22Rv1 (cell line): ENCODE results near the gene URAD.

Source experiments
- H3K27ac ChIP-seq: fragments of 450-650 bp; 2 replicates; pipeline ENCODE4 v1.5.1; 2017
- CTCF ChIP-seq: fragments of 450-650 bp; IDR thresholded peaks from 2 replicates; pipeline ENCODE4 v1.5.1; 2017; ENCODE audit warnings: mild to moderate bottlenecking
- ZFX ChIP-seq: fragments of 450-650 bp; IDR thresholded peaks from 2 replicates; pipeline ENCODE4 v1.6.1; 2017; ENCODE audit warnings: antibody characterized with exemption, borderline replicate concordance

The URAD gene

GRCh38 chr13:28027607-28028364, 39.3 kb upstream of the URAD start:
- TF ChIP-seq ZFX: no peak
- no peak for TF ChIP-seq CTCF
- H3K27ac ChIP-seq: no peak overlapping the region

- H3K27ac ChIP-seq: no peak overlapping the region
- TF ChIP-seq ZFX (no peak), CTCF (no peak)
Measured at GRCh38 chr13:28027071-28027470, 38.6 kb upstream of the URAD start.

GRCh38 chr13:28026508-28026907, 38.0 kb upstream of the URAD start:
- no peak overlapping the region for H3K27ac ChIP-seq
- TF ChIP-seq ZFX (no peak), CTCF (no peak)

- TF ChIP-seq ZFX (no peak), CTCF (no peak)
- no peak overlapping the region for H3K27ac ChIP-seq
Measured at GRCh38 chr13:28022848-28023518, 34.5 kb upstream of the URAD start.

GRCh38 chr13:28014301-28014700, 25.8 kb upstream of the URAD start:
- TF ChIP-seq ZFX (no peak), CTCF (no peak)
- H3K27ac ChIP-seq: no peak overlapping the region

GRCh38 chr13:28013482-28013881, 25.0 kb upstream of the URAD start:
- H3K27ac ChIP-seq: no peak overlapping the region
- TF ChIP-seq CTCF: no peak
- no peak for TF ChIP-seq ZFX

- TF ChIP-seq ZFX (no peak), CTCF (no peak)
- H3K27ac ChIP-seq: no peak overlapping the region
Measured at GRCh38 chr13:28012896-28013295, 24.4 kb upstream of the URAD start.
